Smooth muscle cell (in vitro differentiated cells): ENCODE results near the gene DNAH17. TPM values are rescaled to one million over a fixed set of nuclear protein-coding genes. Genes with fewer than 3 reads are reported as not detected.

Experiments
- DNase-seq: peaks from one replicate; lab custom pipeline; 2025; ENCODE audit not compliant: unreplicated experiment; lab: John Stamatoyannopoulos, UW
- H2AFZ ChIP-seq: fragments of 200-600 bp; sonication (generic); 2 replicates; pipeline ENCODE4 v1.6.0; 2016; ENCODE audit warnings: antibody characterized with exemption, low read depth, mild to moderate bottlenecking
- H3F3A ChIP-seq: fragments of 200-600 bp; sonication (generic); 2 replicates; pipeline ENCODE4 v1.6.0; 2017; ENCODE audit warnings: antibody characterized with exemption, low read depth
- H3K27ac ChIP-seq: fragments of 200-600 bp; sonication (generic); 2 replicates; pipeline ENCODE4 v1.5.1; 2016; ENCODE audit warnings: low read depth, mild to moderate bottlenecking
- H3K27me3 ChIP-seq: fragments of 200-600 bp; sonication (generic); 2 replicates; pipeline ENCODE4 v1.6.1; 2016; ENCODE audit warnings: low read depth, mild to moderate bottlenecking
- H3K36me3 ChIP-seq: fragments of 200-600 bp; sonication (generic); 2 replicates; pipeline ENCODE4 v1.5.1; 2016; ENCODE audit warnings: low read depth
- H3K4me1 ChIP-seq: fragments of 200-600 bp; sonication (generic); 2 replicates; pipeline ENCODE4 v1.5.1; 2016; ENCODE audit warnings: low read depth
- H3K4me2 ChIP-seq: fragments of 200-600 bp; sonication (generic); 2 replicates; pipeline ENCODE4 v1.6.0; 2016; ENCODE audit warnings: mild to moderate bottlenecking
- H3K4me3 ChIP-seq: fragments of 200-600 bp; sonication (generic); 2 replicates; pipeline ENCODE4 v1.5.1; 2016; ENCODE audit warnings: mild to moderate bottlenecking
- H3K79me2 ChIP-seq: fragments of 200-600 bp; sonication (generic); 2 replicates; pipeline ENCODE4 v1.6.0; 2016; ENCODE audit warnings: low read depth, mild to moderate bottlenecking
- H3K9ac ChIP-seq: fragments of 200-600 bp; sonication (generic); 2 replicates; pipeline ENCODE4 v1.6.0; 2016; ENCODE audit warnings: low read depth
- H3K9me3 ChIP-seq: fragments of 200-600 bp; sonication (generic); replicated peaks from 2 replicates; pipeline ENCODE4 v1.5.1; 2016; ENCODE audit warnings: low read depth
- H4K20me1 ChIP-seq: fragments of 200-600 bp; sonication (generic); 2 replicates; pipeline ENCODE4 v1.6.0; 2016; ENCODE audit warnings: low read depth
- CTCF ChIP-seq: fragments of 200-600 bp; sonication (generic); IDR thresholded peaks from 2 replicates; pipeline ENCODE4 v1.5.1; 2017; ENCODE audit warnings: borderline replicate concordance, mild to moderate bottlenecking, antibody characterized with exemption; ENCODE audit not compliant: insufficient read depth, poor library complexity, severe bottlenecking
- WGBS: methylation state at CpG from one replicate; pipeline ENCODE4 v1.1.7; 2016; ENCODE audit warnings: low lambda C conversion rate; 5-methylcytosine and 5-hydroxymethylcytosine counted together
- polyA plus RNA-seq: library from polyadenylated mRNA; unstranded; fragments of >200 nt; fragmentation: Nextera tagmentation; extraction: Ambion mirVana; gene quantifications from 2 replicates; pipeline ENCODE4 v1.2.1, GENCODE V29; 2016
- total RNA-seq: library from RNA; depleted of rRNA; stranded (reverse); fragments of >200 nt; gene quantifications from 2 replicates; pipeline ENCODE4 v1.2.3, GENCODE V29; 2014

The DNAH17 gene
- total and polyA plus RNA-seq, 2 experiments from 2014 or later = 0.18 to 0.98 TPM

DNA sequence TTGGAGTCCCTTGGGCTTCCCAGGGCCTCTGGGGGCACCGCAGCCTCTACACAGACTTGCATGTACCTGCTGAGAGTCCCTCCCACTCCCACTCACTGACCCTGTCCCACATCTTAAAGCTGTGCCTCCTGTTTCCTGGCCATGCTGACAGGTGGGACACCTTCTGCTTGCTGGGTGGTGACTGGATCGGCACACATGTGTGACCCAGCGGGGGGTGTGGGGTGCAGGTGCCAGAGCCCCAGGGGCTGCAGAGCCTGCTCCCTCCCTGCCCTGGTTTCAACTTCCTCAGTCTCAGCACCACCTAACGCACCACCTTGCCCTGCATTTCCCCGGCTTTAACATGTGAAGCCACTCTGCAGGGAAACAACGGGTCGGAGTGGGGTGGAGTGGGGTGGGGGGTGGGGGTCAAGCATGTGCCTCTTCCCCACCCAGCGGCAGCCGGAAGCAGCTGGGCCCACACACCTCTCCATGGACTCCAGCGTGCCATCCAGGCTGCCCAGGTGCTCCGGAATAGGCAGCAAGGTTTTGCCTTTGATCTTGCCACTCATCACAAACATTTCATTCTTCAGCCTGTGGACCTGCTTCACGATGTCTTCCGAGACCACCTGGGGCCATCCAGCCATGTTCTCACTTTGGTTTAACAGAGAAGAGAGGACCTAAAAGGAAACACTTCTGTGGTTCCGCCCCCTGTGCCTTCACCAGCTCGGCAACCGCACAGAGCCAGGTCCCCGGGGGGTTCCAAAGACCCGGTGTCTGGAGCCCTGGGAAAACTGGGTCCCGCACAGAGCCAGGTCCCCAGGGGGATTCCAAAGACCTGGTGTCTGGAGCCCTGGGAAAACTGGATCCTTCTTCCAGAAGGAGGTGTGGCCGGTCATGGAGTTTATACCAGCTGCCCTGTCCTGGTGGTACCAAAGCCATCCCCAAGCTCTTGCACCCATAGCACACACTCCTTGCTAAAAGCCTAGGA lies 4.7 kb downstream of the DNAH17 start:
- no peak overlapping the region for H3K9ac ChIP-seq
- no peak overlapping the region for H3K4me3 ChIP-seq
- no peak for DNase-seq
- H3F3A ChIP-seq = peaks cover 7% of the 10 kb centered on the region
- no peaks in the 10 kb centered on the region for H3K79me2 ChIP-seq
- H3K4me2 ChIP-seq = no peak overlapping the region
- no peaks in the 10 kb centered on the region for H3K27me3 ChIP-seq
- no peak for TF ChIP-seq CTCF
- H2AFZ ChIP-seq = no peak overlapping the region
- no peaks in the 10 kb centered on the region for H3K36me3 ChIP-seq
- no peaks in the 10 kb centered on the region for H3K9me3 ChIP-seq
- no peaks in the 10 kb centered on the region for H4K20me1 ChIP-seq
- WGBS = 77% methylated on average over 20 of the region's 20 CpGs
- no peak overlapping the region for H3K27ac ChIP-seq
- H3K4me1 ChIP-seq = peaks cover 3% of the 10 kb centered on the region

GRCh38 chr17:78571329-78571728 lies 5.9 kb downstream of the DNAH17 start:
- Histone ChIP-seq H3K4me2 (no peak overlapping the region), H3K79me2 (no peaks in the 10 kb centered on the region), H3K27me3 (no peaks in the 10 kb centered on the region), H4K20me1 (no peaks in the 10 kb centered on the region), H3K4me1 (peaks cover 3% of the 10 kb centered on the region), H3K9me3 (no peaks in the 10 kb centered on the region), H3K27ac (no peak overlapping the region), H3K4me3 (no peak overlapping the region), H3K9ac (no peak overlapping the region), H3K36me3 (no peaks in the 10 kb centered on the region), H2AFZ (no peak overlapping the region), H3F3A (peaks cover 7% of the 10 kb centered on the region)
- TF ChIP-seq CTCF = no peak
- no peak for DNase-seq
- 93% methylated on average over 13 of the region's 13 CpGs for WGBS

DNA sequence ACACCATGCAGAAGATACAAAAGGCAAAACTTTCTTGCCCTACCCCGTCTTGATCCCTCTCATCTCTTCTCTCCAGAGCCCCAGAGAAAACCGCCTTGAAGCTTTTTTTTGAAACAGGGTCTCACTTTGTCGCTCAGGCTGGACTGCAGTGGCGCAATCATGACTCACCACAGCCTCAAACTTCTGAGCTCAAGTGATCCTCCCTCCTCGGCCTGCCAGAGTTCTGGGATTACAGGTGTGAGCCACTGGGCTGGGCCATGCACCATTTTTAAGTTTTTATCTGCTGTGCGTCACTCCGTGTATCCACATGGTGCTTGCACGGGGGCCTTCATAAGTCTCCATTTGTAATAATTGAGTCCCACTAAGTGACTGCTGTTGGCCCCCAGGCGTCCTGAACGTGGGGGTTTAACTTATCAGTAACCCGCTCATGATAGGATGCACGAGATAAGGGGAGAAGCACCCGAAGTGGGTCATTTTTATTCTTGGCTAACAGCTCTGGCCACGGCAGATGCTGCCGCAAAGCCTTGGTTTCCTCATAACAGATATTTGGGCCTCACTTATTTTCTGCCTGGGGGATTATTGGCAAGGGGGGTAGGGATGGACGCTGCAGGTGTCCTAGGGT lies 8.6 kb downstream of the DNAH17 start:
- H2AFZ ChIP-seq = peak overlapping the region; percentile 72
- peak overlapping the region; percentile 98 for H3K27ac ChIP-seq
- H3F3A ChIP-seq = peaks cover 7% of the 10 kb centered on the region
- H3K9ac ChIP-seq = peak overlapping the region; percentile 90
- no peaks in the 10 kb centered on the region for H3K9me3 ChIP-seq
- no peaks in the 10 kb centered on the region for H3K36me3 ChIP-seq
- no peaks in the 10 kb centered on the region for H3K79me2 ChIP-seq
- 38% methylated on average over 16 of the region's 16 CpGs for WGBS
- no peak overlapping the region for H3K4me3 ChIP-seq
- H3K4me2 ChIP-seq = peak overlapping the region; percentile 81
- peaks cover 3% of the 10 kb centered on the region for H3K4me1 ChIP-seq
- peak; percentile 4 for DNase-seq
- H4K20me1 ChIP-seq = no peaks in the 10 kb centered on the region
- TF ChIP-seq CTCF = no peak
- no peaks in the 10 kb centered on the region for H3K27me3 ChIP-seq
